Right ventricle myocardium inferior (tissue), 1 donor: ENCODE measurements around the gene H6PD. TPM values are rescaled to one million over a fixed set of nuclear protein-coding genes. Genes with fewer than 3 reads are reported as not detected.
"Not testable (repeated sequence)": the region's sequence is repeated elsewhere in the genome, so short reads cannot be mapped to it uniquely, and the experiment has no call there.

Experiments
- ATAC-seq: fragments of 200-7000 bp; cut with Tn5 transposase; one replicate; pipeline ENCODE4 v1.9.1; 2020; ENCODE audit warnings: mild to moderate bottlenecking, moderate library complexity
- DNase-seq: peaks from one replicate; pipeline ENCODE4 v3.0.0; 2021; ENCODE audit errors: missing footprints
- intact Hi-C: fragments of 100-400 bp; cut with DNase I; formaldehyde crosslinking; loops from one replicate; pipeline ENCODE4 v1.11.0; 2022
- total RNA-seq: library from RNA; stranded (reverse); fragmentation: NEBNext Ultra II Directional; extraction: Animal tissue kit (Norgen Biotek cat#: 25700); gene quantifications from one replicate; pipeline ENCODE4 v1.2.1, GENCODE V29; 2021
- donor health status: DM: no; HTN: yes; CAD: no; lungs with severe emphysema.

Gene H6PD
- total RNA-seq, 1 donor from 2014 or later: 18.7 TPM

GRCh38 chr1:9284061-9284460 lies 49.5 kb downstream of the H6PD start:
- ATAC-seq: no peak
- DNase-seq: no peak
- intact Hi-C loops: no loop called here

- ATAC-seq (no peak), DNase-seq (no peak)
- intact Hi-C loops: no loop called here
These were observed 52.0 kb downstream of the H6PD start for GRCh38 chr1:9286556-9286955.

DNA sequence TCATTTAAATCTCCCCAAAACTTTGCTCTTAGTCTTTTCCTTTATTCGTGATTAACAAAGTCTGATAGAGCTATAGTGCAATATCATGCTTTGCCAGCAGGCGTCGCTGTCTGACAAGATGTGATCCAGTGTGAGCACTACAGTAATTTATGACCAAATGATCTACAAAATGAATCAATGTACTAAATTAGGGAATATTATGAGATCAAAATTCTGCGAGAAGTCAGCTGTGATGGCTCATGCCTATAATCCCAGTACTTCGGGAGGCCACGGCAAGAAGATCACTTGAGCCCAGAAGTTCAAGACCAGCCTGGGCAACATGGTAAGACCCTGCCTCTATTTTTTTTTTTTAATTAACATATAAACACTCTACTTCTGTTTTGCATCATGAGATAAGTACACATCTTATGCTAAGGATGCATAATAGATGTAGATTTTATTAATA lies 54.5 kb downstream of the H6PD start:
- DNase-seq (peak; percentile 80), ATAC-seq (no peak)
- intact Hi-C loops: loop anchor here (1.0 kb wide), 1 partner anchor 202 kb away; no protein-coding TSS in a partner anchor

- intact Hi-C loops: loop anchor here (1.0 to 2.0 kb wide), 2 partner anchors 165 to 201 kb away; no protein-coding TSS in a partner anchor
- ATAC-seq: peak; percentile 69
- no peak for DNase-seq
These were observed 55.3 kb downstream of the H6PD start for GRCh38 chr1:9289711-9290485.

DNA sequence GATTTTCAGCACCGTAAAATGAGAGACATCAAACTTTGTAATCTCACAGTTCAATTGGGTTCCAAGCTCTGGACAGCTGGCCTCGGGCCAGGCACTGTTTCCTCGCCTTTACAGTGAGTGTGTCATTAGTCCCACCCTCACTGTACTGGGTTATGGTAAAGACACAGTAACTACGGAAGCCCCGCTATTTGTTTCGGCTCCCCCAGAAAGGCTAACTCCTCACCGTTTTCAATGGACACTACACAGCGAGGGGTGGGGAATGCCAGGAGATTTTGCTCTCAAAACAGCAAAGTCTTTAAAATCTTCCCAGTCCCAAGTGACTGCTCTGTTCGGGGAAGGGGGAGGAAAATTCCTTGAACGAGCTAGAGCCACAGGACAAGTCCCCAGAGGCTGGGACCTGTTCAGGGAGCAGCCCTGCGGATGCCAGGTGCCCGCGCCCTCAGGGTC lies 57.4 kb downstream of the H6PD start:
- intact Hi-C loops: loop anchor here (2.0 kb wide), 2 partner anchors 93 to 163 kb away; no protein-coding TSS in a partner anchor
- DNase-seq (no peak), ATAC-seq (no peak)

GRCh38 chr1:9292361-9293240 lies 58.0 kb downstream of the H6PD start, which contains the start of gene SPSB1:
SPSB1 (plus strand) TSS chr1:9292894; CDS start chr1:9355892, 62,998 bp downstream.
- intact Hi-C loops: loop anchor here (2.0 kb wide), 1 partner anchor 92 kb away; no protein-coding TSS in a partner anchor
- ATAC-seq (peak; percentile 75), DNase-seq (peak; percentile 82)

GRCh38 chr1:9293241-9293532 lies 58.6 kb downstream of the H6PD start:
- intact Hi-C loops: loop anchor here (2.0 kb wide), 1 partner anchor 92 kb away; no protein-coding TSS in a partner anchor
- no peak for DNase-seq
- ATAC-seq: no peak

DNA sequence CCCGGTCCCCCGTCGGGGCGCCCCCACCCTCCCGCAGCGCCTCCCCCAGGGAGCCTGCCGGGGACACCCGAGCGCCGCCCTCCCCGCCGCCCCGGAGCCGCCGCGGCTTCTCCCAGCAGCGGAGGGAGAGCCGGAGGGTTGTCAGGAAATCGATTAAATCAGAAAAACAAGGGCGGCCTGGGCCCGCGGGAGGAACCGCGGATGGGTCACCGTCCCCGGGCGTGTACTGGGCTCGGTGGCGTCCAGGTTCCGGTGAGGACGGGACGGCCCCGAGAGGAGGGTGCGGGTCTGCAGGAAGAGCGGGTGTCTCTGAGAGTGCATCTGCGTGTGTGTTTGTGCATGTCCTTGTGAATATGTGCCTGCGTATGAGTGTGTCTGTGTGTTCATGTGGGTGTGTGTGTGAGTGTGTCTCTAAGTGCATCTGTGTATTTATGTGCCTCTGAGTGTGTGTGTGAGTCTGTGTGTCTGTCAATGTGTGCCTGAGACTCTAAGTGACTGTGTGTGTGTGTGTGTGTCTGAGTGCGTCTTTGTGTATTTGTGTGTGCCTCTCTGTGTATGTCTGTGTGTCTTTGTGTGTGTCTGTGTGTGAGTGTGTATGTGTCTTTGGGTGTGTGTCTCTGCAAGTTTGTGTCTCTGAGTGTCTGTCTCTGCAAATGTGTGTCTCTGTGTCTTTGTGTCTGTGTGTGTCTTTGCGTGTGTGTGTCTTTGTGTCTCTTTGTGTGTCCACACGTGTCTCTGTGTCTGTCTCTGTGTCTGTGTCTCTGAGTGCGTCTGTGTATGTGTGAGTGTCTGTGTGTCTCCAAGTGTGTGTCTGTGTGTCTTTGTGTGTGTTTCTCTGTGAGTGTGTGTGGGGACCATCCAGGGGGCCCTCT lies 59.2 kb downstream of the H6PD start:
- no peak for ATAC-seq
- no peak for DNase-seq
- intact Hi-C loops: loop anchor here (2.0 kb wide), 1 partner anchor 91 kb away; no protein-coding TSS in a partner anchor

DNA sequence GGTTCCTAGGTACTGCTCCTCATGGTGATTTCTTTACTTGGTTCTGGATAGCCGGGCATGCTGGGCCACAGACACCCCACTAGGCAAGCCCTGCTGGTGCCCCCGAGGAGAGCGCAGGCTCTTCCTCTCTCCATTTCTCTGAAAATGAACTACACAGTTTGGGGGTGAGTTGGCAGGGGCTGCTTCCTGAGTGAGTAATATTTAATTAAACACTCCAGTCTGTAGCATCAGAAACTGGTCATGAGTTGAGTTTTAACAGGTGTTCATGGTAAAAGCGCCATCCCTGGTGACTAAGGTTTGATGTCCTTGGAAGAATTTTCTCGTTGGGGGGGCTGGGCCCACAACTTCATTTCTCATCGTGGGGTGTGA lies 59.8 kb downstream of the H6PD start:
- no peak for ATAC-seq

GRCh38 chr1:9294910-9295636 lies 60.5 kb downstream of the H6PD start:
- DNase-seq: no peak
- peak; percentile 45 for ATAC-seq
- intact Hi-C loops: no loop called here

More for the DNA sequence above, 59.8 kb downstream of the H6PD start:
- DNase-seq: no peak
- intact Hi-C loops: no loop called here

DNA sequence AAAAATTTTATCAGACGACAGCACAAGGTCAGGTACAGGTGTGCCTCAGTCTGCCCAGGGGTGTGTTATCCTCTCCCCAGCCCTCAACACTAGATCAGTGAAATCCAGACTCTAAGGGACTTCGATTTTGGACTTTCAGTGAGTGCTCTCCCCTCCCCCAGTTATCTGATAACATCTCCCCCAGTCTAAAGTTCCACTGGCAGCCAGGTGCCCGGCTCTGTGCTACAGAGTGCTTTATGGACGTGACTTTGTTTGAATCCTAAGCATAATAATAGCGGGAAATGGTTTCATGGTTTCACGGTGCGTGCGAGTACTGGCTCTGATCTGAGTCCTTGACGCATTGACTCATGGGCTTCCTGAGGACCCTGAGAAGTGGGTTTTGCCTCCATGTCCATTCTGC lies 61.3 kb downstream of the H6PD start:
- DNase-seq: no peak
- ATAC-seq: no peak
- intact Hi-C loops: no loop called here

DNA sequence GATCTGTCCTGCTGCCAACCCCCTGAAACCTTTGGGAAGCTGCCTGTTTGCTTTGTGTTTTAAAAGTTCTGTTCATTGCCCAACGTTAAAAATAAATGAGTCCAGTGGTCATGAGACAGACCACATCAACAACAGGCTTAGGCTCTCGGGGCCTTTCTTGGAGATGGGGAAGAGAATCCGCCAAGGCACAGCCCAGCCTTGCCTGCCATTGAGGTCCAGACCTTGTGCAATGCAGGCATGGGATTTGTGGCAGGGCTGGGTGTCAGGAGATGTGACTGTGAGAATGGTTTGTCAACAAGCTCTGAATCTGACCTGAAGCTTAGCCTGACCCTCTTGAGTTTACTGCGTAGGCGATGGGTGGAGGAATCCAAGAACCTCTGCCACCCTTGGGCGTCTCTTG lies 62.3 kb downstream of the H6PD start:
- intact Hi-C loops: no loop called here
- ATAC-seq (no peak), DNase-seq (no peak)

- intact Hi-C loops: no loop called here
- DNase-seq (no peak), ATAC-seq (no peak)
These were observed 63.3 kb downstream of the H6PD start for GRCh38 chr1:9297831-9298230.

DNA sequence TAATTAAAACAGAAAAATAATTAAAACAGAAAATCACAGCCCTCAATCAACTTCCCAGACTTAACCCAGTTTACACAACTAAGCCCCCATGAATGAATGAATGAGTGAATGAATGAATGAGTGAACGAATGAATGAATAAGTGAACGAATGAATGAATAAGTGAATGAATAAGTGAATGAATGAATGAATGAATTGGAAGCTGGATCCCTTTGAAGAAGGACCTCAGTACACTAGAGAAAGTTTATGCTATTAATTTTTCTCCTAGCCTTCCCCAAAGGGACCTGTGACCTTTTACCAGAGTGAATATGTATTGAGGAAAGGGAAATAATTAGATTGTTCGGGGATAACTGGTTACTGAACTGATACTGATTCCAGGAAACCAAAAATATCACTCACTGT lies 63.7 kb downstream of the H6PD start:
- DNase-seq: no peak
- intact Hi-C loops: no loop called here
- ATAC-seq: no peak

DNA sequence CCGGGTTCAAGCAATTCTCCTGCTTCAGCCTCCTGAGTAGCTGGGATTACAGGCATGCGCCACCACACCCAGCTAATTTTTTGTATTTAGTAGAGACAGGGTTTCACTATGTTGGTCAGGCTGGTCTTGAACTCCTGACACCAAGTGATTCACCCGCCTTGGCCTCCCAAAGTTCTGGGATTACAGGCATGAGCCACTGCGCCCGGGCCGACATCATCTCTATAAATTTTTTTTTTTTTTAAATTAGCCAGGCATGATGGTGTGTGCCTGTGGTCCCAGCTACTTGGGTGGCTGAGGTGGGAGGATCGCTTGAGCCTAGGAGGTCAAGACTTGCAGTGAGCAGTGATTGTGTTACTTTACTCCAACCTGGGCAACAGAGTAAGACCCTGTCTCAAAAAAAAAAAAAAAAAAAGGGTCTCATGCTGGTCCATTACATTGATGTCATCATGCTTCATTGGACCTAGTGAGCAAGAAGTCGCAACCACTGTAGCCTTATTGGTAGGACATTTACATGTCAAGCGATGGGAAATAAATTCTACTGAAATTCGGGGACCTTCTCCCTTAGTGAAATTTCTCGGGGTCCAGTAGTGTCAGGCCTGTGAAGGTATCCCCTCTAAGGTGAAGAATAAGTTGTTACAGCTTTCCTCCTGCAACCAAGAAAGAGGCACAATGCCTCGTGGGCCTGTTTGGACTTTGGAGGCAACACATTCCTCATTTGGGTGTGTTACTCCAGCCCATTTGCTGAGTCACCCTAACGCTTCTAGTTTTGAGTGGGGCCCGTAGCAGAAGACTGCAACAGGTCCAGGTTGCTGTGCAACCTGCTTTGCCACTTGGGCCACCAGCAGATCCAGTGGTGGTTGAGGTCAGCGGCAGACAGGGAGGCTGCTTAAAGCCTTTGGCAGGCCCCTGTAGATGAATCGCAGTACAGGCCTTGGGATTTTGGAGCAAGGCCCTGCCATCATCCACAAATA lies 65.3 kb downstream of the H6PD start:
- ATAC-seq, DNase-seq, intact Hi-C loops: not testable (repeated sequence)

- intact Hi-C loops: no loop called here
- ATAC-seq: no peak
- DNase-seq: no peak
These were observed 66.0 kb downstream of the H6PD start for GRCh38 chr1:9300573-9300972.
